HepG2 (cell line): ENCODE data around the gene MYL2. TPM values are rescaled to one million over a fixed set of nuclear protein-coding genes. Genes with fewer than 3 reads are reported as not detected.
"Not testable (repeated sequence)": the region's sequence is repeated elsewhere in the genome, so short reads cannot be mapped to it uniquely, and the experiment has no call there.

Experiments
- ATAC-seq: fragments of 200-7000 bp; cut with Tn5 transposase; 3 replicates; pipeline ENCODE4 v1.9.1; 2020; ENCODE audit warnings: mild to moderate bottlenecking, moderate library complexity
- BruUV-seq: library from RNA; stranded (reverse); fragments of 400-500 nt; replicated peaks from 2 replicates; lab custom pipeline; 2021; lab: Mats Ljungman, UMichigan
- CTCF ChIA-PET: fragments of 300-600 bp; formaldehyde crosslinking; extraction: SDS; loops from one replicate; lab custom pipeline; 2021; ENCODE audit warnings: low total read pairs, inconsistent platforms, low intra/inter-chr PET ratio; lab: Yijun Ruan, JAX
- POLR2A ChIA-PET: fragments of 350-600 bp; sonication (Branson Sonifier 250); formaldehyde crosslinking; loops from one replicate; lab custom pipeline; 2020; ENCODE audit warnings: antibody characterized with exemption, inconsistent platforms; lab: Yijun Ruan, JAX
- DNase-seq: peaks from one replicate; pipeline ENCODE4 v3.0.0-alpha.2; 2015; ENCODE audit warnings: low spot score
- FAIRE-seq: peaks from 3 replicates; lab custom pipeline; 2011; peaks lifted over from hg19 to GRCh38; lab: Jason Lieb, UNC
- H2AFZ ChIP-seq: one replicate; pipeline ENCODE4 v1.6.1; 2011; ENCODE audit warnings: low read length, inconsistent platforms
- H3K27ac ChIP-seq: fragments of 300-600 bp; 3 replicates; pipeline ENCODE4 v1.8.0; 2011; ENCODE audit warnings: mixed run types, mild to moderate bottlenecking, mixed read lengths, low read length, inconsistent platforms; ENCODE audit not compliant: insufficient read depth; ENCODE audit errors: extremely low read length
- H3K27me3 ChIP-seq, 2 experiments: fragments of 200-600 bp in 1 of 2; 2 replicates in 1 of 2; 3 replicates in 1 of 2; pipeline versions ENCODE4 v1.6.0 to v1.8.0; 2011; ENCODE audit warnings: low read length in 2 of 2, mild to moderate bottlenecking in 2 of 2, moderate library complexity in 2 of 2, inconsistent platforms in 1 of 2; ENCODE audit not compliant: insufficient read depth in 2 of 2, control insufficient read depth in 1 of 2
- H3K36me3 ChIP-seq, 2 experiments: fragments of 200-600 bp in 1 of 2; replicated peaks in 1 of 2; 2 replicates in 1 of 2; 3 replicates in 1 of 2; pipeline versions ENCODE4 v1.5.1 to v1.8.0; 2011; ENCODE audit warnings: low read length in 2 of 2, inconsistent platforms in 1 of 2; ENCODE audit not compliant: insufficient read depth in 2 of 2, control insufficient read depth in 1 of 2
- H3K4me1 ChIP-seq: 2 replicates; pipeline ENCODE4 v1.5.1; 2012; ENCODE audit warnings: low read length, inconsistent platforms; ENCODE audit not compliant: insufficient read depth
- H3K4me2 ChIP-seq: 2 replicates; pipeline ENCODE4 v1.6.0; 2011; ENCODE audit warnings: low read depth, low read length, inconsistent platforms
- H3K4me3 ChIP-seq, 3 experiments: fragments of 200-600 bp in 1 of 3; sonication (generic), shearing (Covaris generic) in 1 of 3; replicated peaks in 1 of 3; 2 replicates each; pipeline ENCODE4 v1.5.1; 2011 to 2016; ENCODE audit warnings: low read length in 3 of 3, inconsistent platforms in 2 of 3, low read depth in 2 of 3, mild to moderate bottlenecking in 2 of 3, control low read depth in 1 of 3, mixed read lengths in 1 of 3; ENCODE audit not compliant: insufficient read depth in 1 of 3
- H3K79me2 ChIP-seq: one replicate; pipeline ENCODE4 v1.6.1; 2011; ENCODE audit warnings: low read length, inconsistent platforms; ENCODE audit not compliant: insufficient read depth
- H3K9ac ChIP-seq: 2 replicates; pipeline ENCODE4 v1.6.0; 2011; ENCODE audit warnings: mild to moderate bottlenecking, low read depth, low read length, inconsistent platforms; ENCODE audit not compliant: insufficient read depth
- H3K9me3 ChIP-seq: 2 replicates; pipeline ENCODE4 v1.5.1; 2012; ENCODE audit warnings: mild to moderate bottlenecking, low read length
- H4K20me1 ChIP-seq: 2 replicates; pipeline ENCODE4 v1.6.0; 2011; ENCODE audit warnings: inconsistent platforms, mild to moderate bottlenecking, low read length, moderate library complexity; ENCODE audit not compliant: insufficient read depth
- ATF2 ChIP-seq: sonication (generic); formaldehyde crosslinking; IDR thresholded peaks from 2 replicates; pipeline ENCODE4 v1.4.0; 2020; ENCODE audit warnings: missing genetic modification reagents
- BCL6 ChIP-seq: IDR thresholded peaks from 2 replicates; pipeline ENCODE4 v1.6.1; 2016; ENCODE audit warnings: missing genetic modification reagents, missing compliant biosample characterization
- FOXK1 ChIP-seq: sonication (generic); formaldehyde crosslinking; IDR thresholded peaks from 2 replicates; pipeline ENCODE4 v1.4.0; 2020; ENCODE audit warnings: low read depth, missing genetic modification reagents, borderline replicate concordance
- HNF4G ChIP-seq, 2 experiments: sonication (generic) in 1 of 2; formaldehyde crosslinking in 1 of 2; IDR thresholded peaks; 2 replicates each; pipeline versions ENCODE4 v1.4.0 to v1.6.1; 2011 to 2020; ENCODE audit warnings: borderline replicate concordance in 2 of 2, low read depth in 2 of 2, mild to moderate bottlenecking in 2 of 2, low read length in 1 of 2, missing genetic modification reagents in 1 of 2, moderate library complexity in 1 of 2
- HOXA5 ChIP-seq: sonication (generic); formaldehyde crosslinking; IDR thresholded peaks from 2 replicates; pipeline ENCODE4 v1.4.0; 2020; ENCODE audit warnings: missing genetic modification reagents
- LBX2 ChIP-seq: sonication (generic); formaldehyde crosslinking; IDR thresholded peaks from 2 replicates; pipeline ENCODE4 v1.5.0; 2020; ENCODE audit warnings: missing genetic modification reagents, mild to moderate bottlenecking, borderline replicate concordance
- MXD3 ChIP-seq: IDR thresholded peaks from 2 replicates; pipeline ENCODE4 v1.6.1; 2016; ENCODE audit warnings: mild to moderate bottlenecking, missing biosample characterization, missing genetic modification reagents
- TEAD2 ChIP-seq: sonication (generic); formaldehyde crosslinking; IDR thresholded peaks from 2 replicates; pipeline ENCODE4 v1.9.0; 2021; ENCODE audit warnings: missing genetic modification reagents
- TFDP2 ChIP-seq: sonication (generic); formaldehyde crosslinking; IDR thresholded peaks from 2 replicates; pipeline ENCODE4 v1.4.0; 2020; ENCODE audit warnings: missing genetic modification reagents
- TMF1 ChIP-seq: sonication (generic); formaldehyde crosslinking; IDR thresholded peaks from 2 replicates; pipeline ENCODE4 v1.8.1; 2022; ENCODE audit warnings: low read depth, missing genetic modification reagents
- ZNF501 ChIP-seq: sonication (generic); formaldehyde crosslinking; IDR thresholded peaks from 2 replicates; pipeline ENCODE4 v1.5.1; 2020; ENCODE audit warnings: mild to moderate bottlenecking, moderate library complexity, missing genetic modification reagents
- ZNF614 ChIP-seq: IDR thresholded peaks from 2 replicates; pipeline ENCODE4 v1.6.1; 2018; ENCODE audit warnings: missing biosample characterization, missing genetic modification reagents, inconsistent platforms, borderline replicate concordance
- ZSCAN20 ChIP-seq: sonication (generic); formaldehyde crosslinking; IDR thresholded peaks from 2 replicates; pipeline ENCODE4 v1.4.0; 2020; ENCODE audit warnings: missing genetic modification reagents, mild to moderate bottlenecking, borderline replicate concordance
- WGBS: methylation state at CpG from one replicate; pipeline ENCODE4 v1.1.6; 2017; ENCODE audit warnings: low lambda C conversion rate; 5-methylcytosine and 5-hydroxymethylcytosine counted together
- in situ Hi-C: cut with HindIII; loops from 2 replicates; pipeline ENCODE4 v1.10.0; 2017; ENCODE audit warnings: low pct_unique_long_range_greater_than_20kb; ENCODE audit not compliant: extremely low pct_ligation_motif_present
- intact Hi-C: fragments of 100-400 bp; cut with micrococcal nuclease; formaldehyde crosslinking; loops from one replicate; pipeline ENCODE4 v1.10.0; 2022; ENCODE audit not compliant: unreplicated experiment
- polyA plus RNA-seq, 8 experiments: library from polyadenylated mRNA; depleted of rRNA in 3 of 8; stranded (reverse) in 7 of 8; unstranded in 1 of 8; fragments of >200 nt; fragmentation: Illumina TruSeq in 4 of 8; extraction: Trizol in 4 of 8; gene quantifications; 2 replicates each; pipeline versions ENCODE4 v1.2.1 to v1.2.3, GENCODE V29; 2011 to 2016; ENCODE audit warnings: low read depth in 4 of 8, missing spikeins in 1 of 8, mixed read lengths in 1 of 8; ENCODE audit not compliant: insufficient read depth in 1 of 8
- total RNA-seq, 5 experiments: library from RNA; depleted of rRNA; stranded (reverse); fragments of >200 nt; fragmentation: Illumina TruSeq; extraction: Trizol; gene quantifications; 2 replicates each; pipeline ENCODE4 v1.2.3, GENCODE V29; 2016; ENCODE audit warnings: low read depth in 1 of 5

The MYL2 gene
- total and polyA plus RNA-seq, 2 of the 13 experiments (the other 11 are each of a cell fraction or from before 2014, with no cell fraction given), result not detected

- FAIRE-seq (no peak), DNase-seq (no peak), ATAC-seq (no peak)
- Histone ChIP-seq H3K79me2 (no peaks in the 10 kb centered on the region), H3K9ac (no peak overlapping the region), H3K4me1 (no peaks in the 10 kb centered on the region), H3K4me2 (no peak overlapping the region), H2AFZ (no peak overlapping the region), H3K9me3 (no peaks in the 10 kb centered on the region), H4K20me1 (no peaks in the 10 kb centered on the region), H3K36me3 (no peaks in the 10 kb centered on the region), H3K27ac (no peak overlapping the region), H3K4me3 (no peak overlapping the region), H3K27me3 (peaks cover 1 to 11% of the 10 kb centered on the region in 2 experiments; a peak in 3 of 5 replicates)
- no TSS peak for BruUV-seq
- ChIA-PET POLR2A (no interaction called here), CTCF (no interaction called here)
- no peak for TF ChIP-seq FOXK1 (CRISPR knock-in tag)
- TF ChIP-seq ATF2 (CRISPR knock-in tag), result no peak
- no peak for TF ChIP-seq ZSCAN20 (CRISPR knock-in tag)
- no peak for TF ChIP-seq HNF4G (IDR thresholded peaks at IDR 0.05; ENCODE audit: borderline replicate concordance, low read depth, low read length)
- no peak for TF ChIP-seq HNF4G (CRISPR knock-in tag; IDR thresholded peaks at IDR 0.05; ENCODE audit: borderline replicate concordance, low read depth)
- no peak for TF ChIP-seq TEAD2 (CRISPR knock-in tag)
- no peak for TF ChIP-seq ZNF501 (CRISPR knock-in tag)
- no peak for TF ChIP-seq ZNF614 (CRISPR knock-in tag)
- TF ChIP-seq TFDP2 (CRISPR knock-in tag), result no peak
- TF ChIP-seq LBX2, result no peak
- no peak for TF ChIP-seq HOXA5 (CRISPR knock-in tag)
- no peak for TF ChIP-seq TMF1 (CRISPR knock-in tag)
- no peak for TF ChIP-seq MXD3 (CRISPR knock-in tag)
- no peak for TF ChIP-seq BCL6 (CRISPR knock-in tag)
- in situ Hi-C loops, result no loop called here
- intact Hi-C loops, result no loop called here
- 24% methylated on average over 6 of the region's 10 CpGs for WGBS
Observed at GRCh38 chr12:110957159-110957558, 36.8 kb upstream of the MYL2 start.

GRCh38 chr12:110950867-110951266, 30.5 kb upstream of the MYL2 start:
- H4K20me1 ChIP-seq, H3K4me2 ChIP-seq, H3K36me3 ChIP-seq, FAIRE-seq, H3K4me1 ChIP-seq, H3K27ac ChIP-seq, DNase-seq, H3K9me3 ChIP-seq, in situ Hi-C loops, H3K9ac ChIP-seq, ATAC-seq, H2AFZ ChIP-seq, BruUV-seq, CTCF ChIA-PET, intact Hi-C loops, H3K79me2 ChIP-seq, H3K4me3 ChIP-seq, POLR2A ChIA-PET, H3K27me3 ChIP-seq: not testable (repeated sequence)
- 92% methylated on average over 12 of the region's 31 CpGs for WGBS
